ENCODE measurements around the gene TENM4. TPM values are rescaled to one million over a fixed set of nuclear protein-coding genes. Genes with fewer than 3 reads are reported as not detected.

Gene TENM4
- total RNA-seq, 1 donor from 2014 or later, result 11.9 TPM

DNA sequence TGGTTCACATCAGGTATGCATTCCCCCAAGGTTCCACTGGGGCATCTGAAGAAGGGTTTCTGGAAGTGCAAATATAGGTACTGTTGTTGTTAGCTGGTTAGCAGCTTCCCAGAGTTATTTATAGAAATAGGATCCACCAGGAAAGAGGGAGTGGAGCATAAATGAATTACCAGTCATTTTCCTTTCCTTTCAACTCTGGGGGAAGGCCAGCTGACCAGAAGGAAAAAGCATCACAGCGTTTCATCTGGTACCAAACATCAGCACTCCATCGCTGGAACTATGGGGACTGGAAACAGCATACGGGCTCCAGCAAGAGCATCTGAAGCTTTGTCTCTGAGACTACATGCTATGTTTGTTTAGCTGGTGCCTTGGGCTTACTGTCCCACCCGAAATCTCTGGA lies 487.9 kb downstream of the TENM4 start:
- H3K4me3 ChIP-seq, result no peak overlapping the region
- intact Hi-C loops (cut with DNase I), result no loop called here
- no peak overlapping the region for H3K27ac ChIP-seq
- no peaks in the 10 kb centered on the region for H3K4me1 ChIP-seq
- TF ChIP-seq, protein P1, sequence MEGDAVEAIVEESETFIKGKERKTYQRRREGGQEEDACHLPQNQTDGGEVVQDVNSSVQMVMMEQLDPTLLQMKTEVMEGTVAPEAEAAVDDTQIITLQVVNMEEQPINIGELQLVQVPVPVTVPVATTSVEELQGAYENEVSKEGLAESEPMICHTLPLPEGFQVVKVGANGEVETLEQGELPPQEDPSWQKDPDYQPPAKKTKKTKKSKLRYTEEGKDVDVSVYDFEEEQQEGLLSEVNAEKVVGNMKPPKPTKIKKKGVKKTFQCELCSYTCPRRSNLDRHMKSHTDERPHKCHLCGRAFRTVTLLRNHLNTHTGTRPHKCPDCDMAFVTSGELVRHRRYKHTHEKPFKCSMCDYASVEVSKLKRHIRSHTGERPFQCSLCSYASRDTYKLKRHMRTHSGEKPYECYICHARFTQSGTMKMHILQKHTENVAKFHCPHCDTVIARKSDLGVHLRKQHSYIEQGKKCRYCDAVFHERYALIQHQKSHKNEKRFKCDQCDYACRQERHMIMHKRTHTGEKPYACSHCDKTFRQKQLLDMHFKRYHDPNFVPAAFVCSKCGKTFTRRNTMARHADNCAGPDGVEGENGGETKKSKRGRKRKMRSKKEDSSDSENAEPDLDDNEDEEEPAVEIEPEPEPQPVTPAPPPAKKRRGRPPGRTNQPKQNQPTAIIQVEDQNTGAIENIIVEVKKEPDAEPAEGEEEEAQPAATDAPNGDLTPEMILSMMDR (IDR thresholded peaks at IDR 0.05), result no peak
- no peaks in the 10 kb centered on the region for H3K36me3 ChIP-seq
- no peak for DNase-seq (ENCODE audit: low spot score in 2 of 2)
- no peaks in the 10 kb centered on the region for H3K9me3 ChIP-seq
- no peaks in the 10 kb centered on the region for H3K27me3 ChIP-seq

DNA sequence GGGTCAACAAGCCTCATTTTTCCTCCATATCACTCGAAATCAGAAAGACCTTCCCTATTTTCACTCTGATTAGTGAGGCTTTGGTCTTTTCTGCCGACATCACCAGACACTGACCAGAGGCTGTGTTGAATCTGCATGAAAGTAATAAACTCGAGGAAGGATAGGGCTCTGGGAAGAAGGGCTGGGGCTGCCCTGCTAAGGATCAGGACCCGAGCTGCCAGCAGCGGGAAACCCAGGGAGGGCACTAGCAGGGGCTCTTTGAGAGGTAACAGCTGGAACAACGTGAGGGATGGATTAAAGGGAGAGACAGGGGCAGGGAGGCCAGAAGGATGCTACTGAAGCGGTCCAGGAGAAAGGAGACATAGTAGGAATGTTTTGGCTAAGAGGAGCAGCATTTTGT lies 488.7 kb downstream of the TENM4 start:
- no peaks in the 10 kb centered on the region for H3K4me1 ChIP-seq
- intact Hi-C loops (cut with DNase I), result no loop called here
- no peak overlapping the region for H3K4me3 ChIP-seq
- DNase-seq (ENCODE audit: low spot score in 2 of 2), result no peak
- TF ChIP-seq, protein P1 (IDR thresholded peaks at IDR 0.05), result no peak
- H3K27me3 ChIP-seq, result no peaks in the 10 kb centered on the region
- H3K9me3 ChIP-seq, result no peaks in the 10 kb centered on the region
- H3K27ac ChIP-seq, result no peak overlapping the region
- H3K36me3 ChIP-seq, result no peaks in the 10 kb centered on the region

GRCh38 chr11:78949976-78950690 lies 490.7 kb downstream of the TENM4 start:
- intact Hi-C loops (cut with DNase I), result no loop called here
- Histone ChIP-seq H3K9me3 (no peaks in the 10 kb centered on the region), H3K36me3 (no peaks in the 10 kb centered on the region), H3K4me1 (no peaks in the 10 kb centered on the region), H3K27ac (no peak overlapping the region), H3K4me3 (no peak overlapping the region), H3K27me3 (no peaks in the 10 kb centered on the region)
- no peak for DNase-seq (ENCODE audit: low spot score in 2 of 2)
- TF ChIP-seq, protein P1 (IDR thresholded peaks at IDR 0.05), result no peak

DNA sequence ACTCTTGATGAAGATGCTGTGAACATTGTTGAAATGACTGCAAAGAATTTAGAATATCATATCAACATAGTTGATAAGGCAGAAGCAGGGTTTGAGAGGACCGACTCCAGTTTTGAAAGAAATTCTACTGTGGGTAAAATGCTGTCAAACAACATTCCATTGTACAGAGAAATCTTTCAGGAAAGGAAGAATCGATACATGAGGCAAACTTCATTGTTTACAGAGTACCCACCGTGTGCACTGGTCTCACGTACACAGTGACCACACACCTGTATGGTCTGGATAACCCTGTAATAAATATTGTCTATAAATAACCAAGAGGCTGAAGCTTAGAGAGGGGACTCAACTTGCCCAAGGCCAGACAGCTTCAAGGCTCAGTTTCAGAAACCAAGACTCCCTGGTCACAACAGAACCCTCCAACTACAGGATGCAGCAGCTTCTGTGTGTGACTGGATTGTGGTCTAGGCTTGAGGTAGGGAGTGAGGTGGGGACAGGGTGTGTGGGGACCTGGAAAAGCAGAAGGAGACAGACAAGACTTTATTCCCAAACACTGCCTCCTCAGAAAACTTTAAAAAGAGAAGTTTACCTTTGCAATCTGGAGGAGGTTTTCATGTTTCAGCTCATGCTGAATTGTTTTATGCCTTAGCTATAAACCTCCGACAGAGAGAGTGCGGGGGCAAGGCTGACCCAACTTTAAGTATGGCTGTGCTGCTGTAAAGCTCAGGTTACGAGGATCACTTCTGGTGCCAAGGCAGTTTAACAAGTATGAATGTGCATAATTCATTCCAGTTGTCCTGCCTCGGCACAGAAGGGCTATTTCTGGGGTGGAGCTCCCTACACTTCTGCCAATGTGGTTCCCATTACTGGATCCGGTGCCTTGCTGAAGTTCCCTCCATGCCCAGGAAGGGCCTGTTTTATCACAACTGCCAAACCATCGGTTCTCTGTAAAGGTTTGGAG lies 493.6 kb downstream of the TENM4 start:
- Histone ChIP-seq H3K27me3 (no peaks in the 10 kb centered on the region), H3K9me3 (no peaks in the 10 kb centered on the region), H3K27ac (no peak overlapping the region), H3K4me3 (no peak overlapping the region), H3K4me1 (no peaks in the 10 kb centered on the region), H3K36me3 (no peaks in the 10 kb centered on the region)
- no peak for DNase-seq (ENCODE audit: low spot score in 2 of 2)
- TF ChIP-seq, protein P1 (IDR thresholded peaks at IDR 0.05), result no peak
- intact Hi-C loops (cut with DNase I), result no loop called here

- TF ChIP-seq, protein P1 (IDR thresholded peaks at IDR 0.05), result no peak
- intact Hi-C loops (cut with DNase I), result no loop called here
- Histone ChIP-seq H3K27ac (no peak overlapping the region), H3K27me3 (no peaks in the 10 kb centered on the region), H3K4me3 (no peak overlapping the region), H3K36me3 (no peaks in the 10 kb centered on the region), H3K9me3 (no peaks in the 10 kb centered on the region), H3K4me1 (no peaks in the 10 kb centered on the region)
- no peak for DNase-seq (ENCODE audit: low spot score in 2 of 2)
These were observed 497.0 kb downstream of the TENM4 start for GRCh38 chr11:78943841-78944240.
